Astrocyte (in vitro differentiated cells and primary cell): ENCODE measurements around the gene EIF3L.

Source experiments
- EZH2 ChIP-seq: IDR thresholded peaks from 2 replicates; pipeline ENCODE4 v1.6.1; 2012; ENCODE audit warnings: mild to moderate bottlenecking, low read length, inconsistent platforms; ENCODE audit not compliant: insufficient read depth
- TF ChIP-seq, protein P1 (sequence below): IDR thresholded peaks from 2 replicates; pipeline ENCODE4 v1.5.1; 2011; ENCODE audit warnings: low read depth, mild to moderate bottlenecking, inconsistent platforms, low read length, moderate library complexity; ENCODE audit not compliant: insufficient read depth

DNA sequence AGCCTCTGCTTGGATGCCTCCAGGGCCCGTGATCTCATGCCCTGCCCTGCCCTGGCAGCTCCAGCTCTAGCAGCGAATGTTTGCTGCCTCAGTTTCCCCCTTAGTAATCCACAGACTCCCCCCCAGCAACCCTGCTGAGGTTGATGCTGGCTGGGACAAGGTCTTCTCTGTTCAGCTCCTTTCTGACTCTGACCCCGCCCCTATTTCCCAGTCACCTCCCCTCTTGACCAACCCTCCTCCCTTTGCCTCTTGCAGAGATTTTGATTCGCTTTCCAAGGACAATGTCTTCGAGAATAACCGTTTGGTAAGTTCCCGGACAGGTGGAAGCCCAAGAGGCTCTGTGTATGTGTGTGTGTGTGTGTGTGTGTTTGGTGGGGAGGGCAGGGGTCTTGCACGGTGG is 62.5 kb downstream of the EIF3L start:
- TF ChIP-seq, protein P1, sequence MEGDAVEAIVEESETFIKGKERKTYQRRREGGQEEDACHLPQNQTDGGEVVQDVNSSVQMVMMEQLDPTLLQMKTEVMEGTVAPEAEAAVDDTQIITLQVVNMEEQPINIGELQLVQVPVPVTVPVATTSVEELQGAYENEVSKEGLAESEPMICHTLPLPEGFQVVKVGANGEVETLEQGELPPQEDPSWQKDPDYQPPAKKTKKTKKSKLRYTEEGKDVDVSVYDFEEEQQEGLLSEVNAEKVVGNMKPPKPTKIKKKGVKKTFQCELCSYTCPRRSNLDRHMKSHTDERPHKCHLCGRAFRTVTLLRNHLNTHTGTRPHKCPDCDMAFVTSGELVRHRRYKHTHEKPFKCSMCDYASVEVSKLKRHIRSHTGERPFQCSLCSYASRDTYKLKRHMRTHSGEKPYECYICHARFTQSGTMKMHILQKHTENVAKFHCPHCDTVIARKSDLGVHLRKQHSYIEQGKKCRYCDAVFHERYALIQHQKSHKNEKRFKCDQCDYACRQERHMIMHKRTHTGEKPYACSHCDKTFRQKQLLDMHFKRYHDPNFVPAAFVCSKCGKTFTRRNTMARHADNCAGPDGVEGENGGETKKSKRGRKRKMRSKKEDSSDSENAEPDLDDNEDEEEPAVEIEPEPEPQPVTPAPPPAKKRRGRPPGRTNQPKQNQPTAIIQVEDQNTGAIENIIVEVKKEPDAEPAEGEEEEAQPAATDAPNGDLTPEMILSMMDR, result no peak
- no peak for TF ChIP-seq EZH2
